ENCODE measurements around the gene SVEP1.
"Not testable (repeated sequence)": the region's sequence is repeated elsewhere in the genome, so short reads cannot be mapped to it uniquely, and the experiment has no call there.

SVEP1 gene

DNA sequence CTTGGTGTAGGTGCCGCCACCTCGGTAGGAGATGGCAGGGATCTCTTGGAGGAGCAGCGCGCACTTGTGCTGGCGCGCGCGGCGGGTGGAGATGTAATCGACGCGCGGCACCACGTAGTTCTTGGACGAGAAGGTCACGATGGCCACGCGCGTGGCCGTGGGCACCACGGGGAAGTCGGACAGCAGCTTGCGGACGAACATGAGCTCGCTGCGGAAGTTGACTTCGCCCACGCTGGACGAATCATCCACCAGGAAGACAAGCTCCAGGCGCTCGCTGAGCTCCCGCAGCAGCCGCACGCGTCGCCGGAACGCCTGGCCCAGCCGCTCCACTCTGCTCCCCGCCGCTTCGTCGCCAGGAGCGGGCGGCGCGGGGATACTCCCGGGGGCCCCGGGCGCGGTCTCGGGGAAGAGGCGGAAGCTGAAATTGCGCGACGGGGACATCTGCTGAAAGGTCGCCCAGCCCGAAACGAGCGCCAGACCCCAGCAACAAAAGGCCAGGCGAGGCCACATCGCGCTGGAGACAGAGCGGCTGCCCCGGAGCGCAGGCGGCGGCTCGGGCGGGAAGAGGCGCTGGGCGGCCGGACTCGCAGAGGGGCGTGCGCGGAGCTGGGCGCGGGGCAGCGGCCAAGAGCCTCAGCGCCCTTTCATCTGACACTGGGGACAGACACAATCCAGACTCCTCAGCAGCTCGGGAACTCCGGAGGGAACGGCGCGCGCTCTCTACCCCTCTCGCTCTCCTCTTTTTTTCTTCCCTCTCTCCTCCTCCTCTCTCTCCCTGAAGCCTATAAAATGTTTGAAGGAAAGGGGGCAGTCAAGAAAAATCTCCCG is at the start of gene SVEP1:
SVEP1 (minus strand) TSS at position 708 of the 828 bp plus-strand sequence; CDS start at position 510, 198 bp downstream.
- no peak for DNase-seq

- no peak for DNase-seq
Observed at GRCh38 chr9:110626101-110626829, 46.7 kb upstream of the SVEP1 start.

GRCh38 chr9:110623462-110624025 is 44.0 kb upstream of the SVEP1 start:
- DNase-seq: no peak

DNA sequence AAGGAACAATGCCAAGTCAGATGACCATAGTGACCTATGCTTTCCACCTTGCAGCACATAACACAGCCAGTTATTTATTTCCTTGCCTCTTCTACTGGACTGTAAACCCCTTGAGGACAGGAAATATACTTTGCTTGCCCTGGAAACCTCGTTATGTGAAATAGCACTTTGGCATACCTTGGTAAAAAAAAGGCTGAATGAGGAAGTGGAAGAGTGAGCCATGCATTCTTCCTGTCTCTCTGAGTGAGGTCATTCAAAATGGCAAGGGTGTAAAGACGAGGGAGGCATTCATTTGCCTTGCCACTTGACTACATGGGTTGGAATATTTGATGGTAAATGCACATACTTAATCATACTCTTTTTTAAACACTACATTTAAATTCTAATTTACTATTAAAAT is 42.8 kb upstream of the SVEP1 start:
- no peak for DNase-seq

GRCh38 chr9:110620726-110621125 is 41.2 kb upstream of the SVEP1 start:
- no peak for DNase-seq

DNA sequence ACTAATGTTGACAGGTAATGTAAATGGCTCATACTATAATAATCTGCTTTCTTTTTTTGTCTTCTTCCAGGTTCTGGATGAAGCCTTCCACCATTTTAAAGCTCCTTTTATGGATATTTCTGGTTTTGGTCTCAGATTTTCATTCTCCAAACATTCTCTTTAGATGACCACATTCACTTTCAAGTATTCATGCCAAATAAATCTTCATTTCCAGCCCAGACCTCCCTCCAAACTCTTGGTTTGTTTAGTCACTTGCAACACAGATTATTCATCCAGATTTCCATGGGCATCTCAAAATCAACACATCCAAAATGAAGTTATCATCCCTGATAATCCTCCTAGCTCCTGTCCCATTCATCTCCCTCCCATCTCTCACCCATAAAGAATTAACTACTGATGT is 40.3 kb upstream of the SVEP1 start:
- DNase-seq: no peak

- DNase-seq: no peak
Observed at GRCh38 chr9:110615498-110615897, 36.0 kb upstream of the SVEP1 start.

DNA sequence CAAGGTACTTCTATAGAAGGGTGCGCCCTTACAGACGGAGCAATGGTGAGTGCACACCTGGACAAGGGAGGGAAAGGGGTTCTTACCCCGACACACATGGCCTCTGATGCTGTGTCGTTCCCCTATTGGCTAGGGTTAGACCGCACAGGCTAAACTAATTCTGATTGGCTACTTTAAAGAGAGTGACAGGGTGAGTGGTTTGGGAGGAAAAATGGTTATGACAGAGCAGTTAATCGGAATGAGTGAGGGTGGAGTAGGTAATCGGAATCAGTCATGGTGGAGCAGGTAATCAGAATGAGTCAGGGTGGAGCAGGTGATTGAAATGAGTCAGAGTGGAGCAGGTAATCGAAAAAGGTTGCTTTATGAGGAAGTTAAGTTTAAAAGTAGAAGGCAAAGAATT is 35.0 kb upstream of the SVEP1 start:
- not testable (repeated sequence) for DNase-seq

GRCh38 chr9:110606179-110606790 is 26.7 kb upstream of the SVEP1 start:
- DNase-seq: no peak

- no peak for DNase-seq
Observed at GRCh38 chr9:110605565-110605964, 26.0 kb upstream of the SVEP1 start.

GRCh38 chr9:110604171-110604601 is 24.6 kb upstream of the SVEP1 start:
- DNase-seq: peak; percentile 16

- no peak for DNase-seq
Observed at GRCh38 chr9:110602281-110602680, 22.7 kb upstream of the SVEP1 start.

DNA sequence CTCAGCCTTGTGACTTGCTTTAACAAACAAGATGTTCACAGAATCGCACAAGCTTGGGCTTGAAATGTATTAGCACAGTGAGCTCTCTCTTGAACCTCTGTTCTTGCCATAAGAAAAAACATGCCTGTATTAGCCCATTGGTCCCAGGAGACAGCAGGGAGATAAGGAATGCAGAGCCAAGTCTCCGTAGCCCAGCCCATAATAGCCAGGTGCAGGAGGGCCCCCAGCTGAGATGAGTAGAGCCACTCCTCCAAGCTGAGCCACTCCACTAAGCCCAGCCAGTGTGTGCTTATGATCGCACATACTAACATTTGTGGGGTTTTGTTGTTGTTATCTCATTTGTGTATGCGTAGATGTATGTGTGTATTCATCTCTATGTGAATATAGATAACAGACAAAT is 21.6 kb upstream of the SVEP1 start:
- DNase-seq: no peak

- DNase-seq: no peak
Observed at GRCh38 chr9:110599468-110599867, 19.9 kb upstream of the SVEP1 start.

DNA sequence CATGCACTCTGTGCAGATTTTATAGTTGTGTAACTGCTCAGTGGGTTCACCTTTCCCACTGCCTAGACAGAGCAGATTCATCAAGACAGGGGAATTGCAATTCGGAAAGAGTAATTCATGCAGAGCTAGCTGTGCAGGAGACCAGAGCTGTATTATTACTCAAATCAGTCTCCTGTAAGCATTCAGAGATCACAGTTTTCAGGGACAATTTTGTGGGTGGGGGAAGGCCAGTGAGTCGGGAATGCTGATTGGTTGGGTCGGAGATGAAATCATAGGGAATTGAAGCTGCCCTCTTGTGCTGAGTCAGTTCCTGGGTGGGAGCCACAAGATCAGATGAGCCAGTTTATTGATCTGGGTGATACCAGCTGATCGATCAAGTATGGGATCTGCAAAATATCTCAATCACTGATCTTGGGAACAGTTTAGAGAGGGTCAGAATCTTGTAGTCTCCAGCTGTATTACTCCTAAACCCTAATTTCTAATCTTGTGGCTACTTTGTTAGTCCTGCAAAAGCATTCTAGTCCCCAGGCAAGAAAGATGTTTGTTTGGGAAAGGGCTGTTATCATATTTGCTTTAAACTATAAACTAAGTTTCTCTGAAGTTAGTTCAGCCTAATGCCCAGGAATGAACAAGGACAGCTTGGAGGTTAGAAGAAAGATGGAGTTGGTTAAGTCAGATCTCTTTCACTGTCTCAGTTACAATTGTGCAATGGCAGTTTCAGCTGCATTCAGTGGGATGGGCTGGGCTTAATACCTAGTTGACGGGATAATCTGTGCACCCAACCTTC is 12.7 kb upstream of the SVEP1 start:
- DNase-seq: no peak

DNA sequence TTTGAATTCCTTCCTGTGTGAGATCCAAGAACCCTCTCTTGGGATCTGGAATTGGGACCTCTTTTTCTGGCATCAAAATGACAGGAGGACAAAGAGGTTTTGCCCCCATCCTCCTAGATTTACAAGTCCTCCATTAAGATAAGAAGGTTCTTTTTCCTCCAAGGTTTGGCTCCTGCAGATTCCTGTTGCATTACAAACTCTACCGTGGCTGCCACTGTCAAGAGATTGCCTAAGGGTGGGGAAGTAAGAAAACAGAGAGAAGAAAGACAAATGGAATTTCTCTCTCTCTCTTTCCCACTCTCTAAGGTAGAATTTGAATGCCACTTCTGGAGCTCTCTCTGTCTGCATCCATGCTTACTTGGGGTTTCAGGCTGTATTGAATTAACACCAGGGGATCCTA is 12.0 kb upstream of the SVEP1 start:
- DNase-seq: no peak

- DNase-seq: no peak
Observed at GRCh38 chr9:110590816-110591215, 11.3 kb upstream of the SVEP1 start.

GRCh38 chr9:110588296-110588695 is 8.8 kb upstream of the SVEP1 start:
- DNase-seq: no peak

GRCh38 chr9:110583237-110583636 is 3.7 kb upstream of the SVEP1 start:
- no peak for DNase-seq

DNA sequence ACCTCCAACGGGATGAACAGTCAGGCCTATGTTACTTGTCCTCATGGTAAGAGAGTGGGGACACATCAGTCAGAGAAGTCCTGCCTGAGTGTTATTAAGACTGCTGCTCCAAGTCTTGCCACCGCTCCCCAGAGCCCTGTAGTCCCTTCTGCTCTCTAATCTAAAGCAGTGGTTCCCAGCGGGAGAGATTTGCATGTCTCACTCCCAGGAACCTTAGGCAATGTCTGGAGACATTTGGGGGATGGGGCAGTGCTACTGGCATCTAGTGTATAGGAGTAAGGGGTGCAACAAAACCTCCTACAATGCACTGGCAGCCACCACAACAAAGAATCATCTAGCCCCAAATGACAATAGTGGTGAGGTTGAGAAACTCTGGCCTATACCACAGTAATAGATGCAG is 2.6 kb upstream of the SVEP1 start:
- DNase-seq: no peak

DNA sequence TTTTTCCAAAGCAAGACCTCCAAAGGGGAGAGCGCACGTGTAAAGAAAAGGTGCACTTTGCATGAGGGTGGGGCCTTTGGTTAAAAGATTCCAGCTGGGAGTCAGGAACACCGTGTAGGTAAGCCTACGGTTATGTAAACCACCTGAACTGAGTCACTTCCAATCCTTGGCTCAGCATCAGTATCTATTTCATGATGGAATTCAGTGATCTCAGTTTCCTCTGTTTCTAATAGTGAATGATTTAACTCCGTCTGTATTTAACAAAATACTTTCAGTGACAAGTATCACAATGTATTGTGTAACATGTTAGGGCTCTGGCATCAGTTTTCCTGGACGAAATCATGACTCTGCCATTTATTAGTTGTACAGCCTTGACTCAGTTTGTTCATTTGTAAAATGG is 1.3 kb upstream of the SVEP1 start:
- DNase-seq: no peak

DNA sequence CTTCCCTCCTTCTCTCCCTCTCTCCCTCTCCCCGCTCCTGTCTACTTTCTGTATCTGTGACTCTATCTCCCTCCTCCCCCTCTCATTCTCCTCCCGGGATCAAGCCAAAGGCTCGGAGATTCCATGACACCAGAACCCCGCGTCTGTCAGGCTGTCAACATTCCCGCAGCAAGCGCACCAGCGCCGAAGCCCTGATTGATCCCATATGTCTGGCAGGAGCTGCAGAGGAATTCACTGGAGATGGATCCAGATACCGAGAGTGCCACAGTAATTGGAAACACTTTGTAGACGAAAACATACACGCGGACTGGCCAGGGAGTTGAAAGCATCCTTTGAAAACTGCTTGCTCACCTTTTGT is 300 bp upstream of the SVEP1 start:
- no peak for DNase-seq

DNA sequence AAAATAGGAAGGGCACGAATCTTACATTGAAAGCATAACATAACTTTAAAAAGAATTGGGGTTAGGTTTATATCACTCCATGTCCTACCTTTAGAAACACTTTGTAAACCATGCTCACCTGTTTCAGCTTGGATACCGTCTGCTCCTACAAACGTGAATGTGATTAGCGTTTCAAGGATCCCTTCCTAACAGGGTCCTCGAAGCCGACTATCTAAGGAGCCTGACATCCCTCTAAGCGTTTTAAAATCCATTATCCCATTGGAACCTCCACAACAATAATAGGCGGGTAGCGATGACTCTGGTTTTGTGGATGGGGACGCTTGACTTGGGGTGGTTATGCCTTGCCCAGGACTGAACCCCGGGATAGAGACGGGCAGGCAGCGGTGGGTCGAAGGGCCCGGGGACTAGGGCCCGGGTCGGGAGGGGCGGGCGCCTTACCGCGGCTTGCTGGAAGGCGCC is 937 bp downstream of the SVEP1 start:
- DNase-seq: no peak

All from CD4-positive, alpha-beta T cell treated with Interferon gamma for 1 hour (primary cell).